Measurements from ENCODE around the gene NRAP.

Gene NRAP

GRCh38 chr10:113613977-113614690 lies 49.7 kb downstream of the NRAP start:
- H3K4me3 ChIP-seq (ENCODE audit: control insufficient read depth, low read depth, low read length) = no peak overlapping the region
- DNase-seq (ENCODE audit: low read depth) = no peak
- TF ChIP-seq CTCF (conservative IDR thresholded peaks at IDR 0.05; ENCODE audit: control insufficient read depth, insufficient read depth, low read depth, low read length) = no peak

- DNase-seq (ENCODE audit: low read depth) = no peak
- no peak for TF ChIP-seq CTCF (conservative IDR thresholded peaks at IDR 0.05; ENCODE audit: control insufficient read depth, insufficient read depth, low read depth, low read length)
Measured at GRCh38 chr10:113613427-113613826, 50.4 kb downstream of the NRAP start.

GRCh38 chr10:113612154-113612553 lies 51.7 kb downstream of the NRAP start:
- no peak overlapping the region for H3K4me3 ChIP-seq (ENCODE audit: control insufficient read depth, low read depth, low read length)
- TF ChIP-seq CTCF (conservative IDR thresholded peaks at IDR 0.05; ENCODE audit: control insufficient read depth, insufficient read depth, low read depth, low read length) = no peak
- DNase-seq (ENCODE audit: low read depth) = no peak

More at GRCh38 chr10:113613427-113613826, 50.4 kb downstream of the NRAP start:
- H3K4me3 ChIP-seq (ENCODE audit: control insufficient read depth, low read depth, low read length) = no peak overlapping the region

GRCh38 chr10:113610631-113611601 lies 52.9 kb downstream of the NRAP start:
- no peak for TF ChIP-seq CTCF (conservative IDR thresholded peaks at IDR 0.05; ENCODE audit: control insufficient read depth, insufficient read depth, low read depth, low read length)
- no peak for DNase-seq (ENCODE audit: low read depth)
- no peak overlapping the region for H3K4me3 ChIP-seq (ENCODE audit: control insufficient read depth, low read depth, low read length)

GRCh38 chr10:113609704-113610108 lies 54.1 kb downstream of the NRAP start:
- peak; percentile 18 for DNase-seq (ENCODE audit: low read depth)
- TF ChIP-seq CTCF (conservative IDR thresholded peaks at IDR 0.05; ENCODE audit: control insufficient read depth, insufficient read depth, low read depth, low read length) = no peak
- no peak overlapping the region for H3K4me3 ChIP-seq (ENCODE audit: control insufficient read depth, low read depth, low read length)

- H3K4me3 ChIP-seq (ENCODE audit: control insufficient read depth, low read depth, low read length) = no peak overlapping the region
- DNase-seq (ENCODE audit: low read depth) = no peak
- no peak for TF ChIP-seq CTCF (conservative IDR thresholded peaks at IDR 0.05; ENCODE audit: control insufficient read depth, insufficient read depth, low read depth, low read length)
Measured at GRCh38 chr10:113605268-113605978, 58.4 kb downstream of the NRAP start.
